SU-DHL-6 (cell line): ENCODE results near the gene CD6.

Source experiments
- EZH2phosphoT487 ChIP-seq: fragments of 200-600 bp; sonication (generic), shearing (Covaris generic); conservative IDR thresholded peaks from 2 replicates; pipeline ENCODE4 v1.6.1; 2018; ENCODE audit warnings: mild to moderate bottlenecking, antibody characterized with exemption, low read length, moderate library complexity, mixed read lengths
- TF ChIP-seq, protein P1 (sequence below): fragments of 200-600 bp; sonication (generic); IDR thresholded peaks from one replicate; pipeline ENCODE4 v1.5.1; 2017; ENCODE audit warnings: antibody characterized with exemption, mild to moderate bottlenecking, low read length, moderate library complexity; ENCODE audit not compliant: insufficient read depth, poor library complexity, severe bottlenecking

DNA sequence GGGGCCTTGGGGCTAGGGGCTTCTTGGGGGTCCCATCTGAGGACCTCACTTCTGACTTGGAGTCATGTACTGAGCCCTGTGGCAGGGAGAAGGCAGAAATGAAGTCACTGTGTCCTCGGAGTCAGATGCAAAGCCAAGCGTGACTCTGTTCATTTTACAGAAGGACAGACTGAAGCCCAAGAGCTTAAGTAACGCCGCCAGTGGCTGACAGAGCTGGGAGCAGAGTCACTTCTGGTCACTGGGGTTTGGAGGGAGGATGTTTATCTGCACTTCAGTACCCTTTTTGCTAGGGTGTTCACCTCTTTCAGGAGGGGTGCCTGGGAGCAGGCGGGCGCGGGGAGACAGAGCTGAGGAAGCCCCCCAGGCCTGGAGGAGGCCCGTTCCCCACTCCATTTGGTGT, 10.7 kb downstream of the CD6 start:
- TF ChIP-seq, protein P1, sequence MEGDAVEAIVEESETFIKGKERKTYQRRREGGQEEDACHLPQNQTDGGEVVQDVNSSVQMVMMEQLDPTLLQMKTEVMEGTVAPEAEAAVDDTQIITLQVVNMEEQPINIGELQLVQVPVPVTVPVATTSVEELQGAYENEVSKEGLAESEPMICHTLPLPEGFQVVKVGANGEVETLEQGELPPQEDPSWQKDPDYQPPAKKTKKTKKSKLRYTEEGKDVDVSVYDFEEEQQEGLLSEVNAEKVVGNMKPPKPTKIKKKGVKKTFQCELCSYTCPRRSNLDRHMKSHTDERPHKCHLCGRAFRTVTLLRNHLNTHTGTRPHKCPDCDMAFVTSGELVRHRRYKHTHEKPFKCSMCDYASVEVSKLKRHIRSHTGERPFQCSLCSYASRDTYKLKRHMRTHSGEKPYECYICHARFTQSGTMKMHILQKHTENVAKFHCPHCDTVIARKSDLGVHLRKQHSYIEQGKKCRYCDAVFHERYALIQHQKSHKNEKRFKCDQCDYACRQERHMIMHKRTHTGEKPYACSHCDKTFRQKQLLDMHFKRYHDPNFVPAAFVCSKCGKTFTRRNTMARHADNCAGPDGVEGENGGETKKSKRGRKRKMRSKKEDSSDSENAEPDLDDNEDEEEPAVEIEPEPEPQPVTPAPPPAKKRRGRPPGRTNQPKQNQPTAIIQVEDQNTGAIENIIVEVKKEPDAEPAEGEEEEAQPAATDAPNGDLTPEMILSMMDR, result no peak
- no peak for TF ChIP-seq EZH2phosphoT487
